Mucosa of gallbladder (tissue), 1 donor: ENCODE results near the gene LTB4R. TPM values are rescaled to one million over a fixed set of nuclear protein-coding genes. Genes with fewer than 3 reads are reported as not detected.
"Not testable (repeated sequence)": the region's sequence is repeated elsewhere in the genome, so short reads cannot be mapped to it uniquely, and the experiment has no call there.

Experiments used
- DNase-seq: peaks from one replicate; pipeline ENCODE4 v3.0.0-alpha.2; 2020; ENCODE audit warnings: low spot score
- total RNA-seq: library from RNA; stranded (reverse); gene quantifications from one replicate; pipeline ENCODE4 v1.2.1, GENCODE V29; 2021
- donor health status: DM: no; HTN: no; CAD: no.

The LTB4R gene
- total RNA-seq, 1 donor from 2014 or later = 6.5 TPM

DNA sequence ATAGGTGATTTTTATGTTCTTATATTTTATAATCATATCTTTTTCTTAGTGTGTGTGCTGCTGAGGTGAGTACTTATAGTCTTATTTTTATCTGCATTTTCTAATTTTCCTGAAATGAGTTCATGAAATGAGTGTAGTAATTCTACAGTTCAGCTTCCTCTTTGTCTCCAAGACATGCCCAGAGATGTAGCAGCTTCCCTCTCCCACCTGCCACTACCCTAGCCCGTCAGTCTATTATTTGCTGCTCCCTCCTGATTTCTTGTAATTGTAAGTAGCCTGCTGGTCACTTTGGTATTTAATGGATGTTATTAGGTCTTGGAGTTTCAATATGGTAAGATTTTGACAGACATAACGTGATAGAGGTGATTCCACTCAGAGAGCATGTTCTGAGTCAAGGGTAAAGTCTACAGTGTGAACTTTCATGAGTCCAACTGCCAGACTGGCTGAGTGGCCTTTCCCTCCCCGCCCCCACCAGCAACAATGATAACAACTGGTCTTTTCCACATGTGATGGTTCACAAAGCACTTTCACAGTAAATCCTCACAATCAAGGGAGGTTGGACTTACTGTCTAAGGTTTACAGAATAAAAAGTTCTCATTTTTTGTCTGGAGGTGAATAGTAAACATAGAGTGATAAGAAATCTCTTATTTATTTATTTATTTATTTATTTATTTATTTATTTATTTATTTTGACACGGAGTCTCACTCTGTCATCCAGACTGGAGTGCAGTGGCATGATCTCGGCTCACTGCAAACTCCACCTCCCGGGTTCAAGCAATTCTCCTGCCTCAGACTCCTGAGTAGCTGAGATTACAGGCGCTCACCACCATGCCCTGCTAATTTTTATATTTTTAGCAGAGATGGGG, 32.7 kb downstream of the LTB4R start:
- no peak for DNase-seq

DNA sequence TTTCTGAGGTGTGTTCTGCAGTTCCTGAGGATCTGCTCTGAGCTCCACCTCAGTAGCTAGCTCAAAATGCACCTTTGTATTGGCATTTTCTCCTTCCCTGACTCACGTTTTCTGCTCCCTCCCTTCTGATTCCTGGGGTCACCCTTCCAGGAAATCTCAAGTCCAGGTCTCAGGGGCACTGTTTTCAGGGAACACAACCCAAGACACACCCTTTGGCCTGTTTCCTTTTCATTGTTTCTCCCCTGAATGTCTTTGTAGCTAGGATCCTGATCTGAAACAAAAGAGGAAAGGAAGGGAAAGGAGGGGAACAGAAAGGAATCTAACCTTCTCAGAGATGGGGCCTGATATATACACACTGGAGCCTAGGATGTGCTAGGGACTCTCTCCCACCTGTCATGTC, 35.8 kb downstream of the LTB4R start:
- DNase-seq = no peak

DNA sequence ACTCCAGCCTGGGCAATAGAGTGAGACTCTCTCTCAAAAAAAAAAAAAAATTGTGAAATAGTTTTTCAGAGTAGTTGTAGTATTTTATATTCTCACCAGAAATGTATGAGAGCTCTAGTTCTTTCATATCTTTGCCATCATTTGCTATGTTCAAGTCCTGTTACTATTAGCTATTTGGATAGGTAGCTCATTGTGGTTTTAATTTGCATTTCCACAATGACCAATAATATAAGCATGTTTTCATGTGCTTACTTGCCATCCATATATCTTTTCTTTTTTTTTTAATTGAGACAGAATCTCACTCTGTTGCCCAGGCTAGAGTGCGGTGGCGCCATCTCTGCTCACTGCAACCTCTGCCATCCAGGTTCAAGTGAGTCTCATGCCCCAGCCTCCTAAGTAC, 36.9 kb downstream of the LTB4R start:
- DNase-seq = no peak

DNA sequence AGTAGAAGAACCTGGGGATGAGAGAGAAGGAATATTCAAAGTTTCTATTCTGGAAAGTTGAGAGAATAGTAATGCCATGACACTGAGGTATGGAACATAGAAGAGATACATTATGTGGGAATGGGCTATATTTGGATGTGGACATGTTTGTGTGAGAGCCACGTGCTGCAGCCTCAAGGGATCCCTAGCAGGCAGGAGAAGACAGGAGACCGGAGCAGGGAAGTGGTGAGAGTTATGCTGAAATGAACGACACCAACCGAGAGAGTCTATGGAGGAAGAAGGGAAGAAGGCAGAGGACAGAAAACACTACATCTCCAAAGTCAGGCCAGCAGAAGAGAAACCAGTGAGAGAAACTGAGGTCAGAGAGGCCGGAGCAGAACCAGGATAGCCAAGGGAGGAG, 38.4 kb downstream of the LTB4R start:
- no peak for DNase-seq

DNA sequence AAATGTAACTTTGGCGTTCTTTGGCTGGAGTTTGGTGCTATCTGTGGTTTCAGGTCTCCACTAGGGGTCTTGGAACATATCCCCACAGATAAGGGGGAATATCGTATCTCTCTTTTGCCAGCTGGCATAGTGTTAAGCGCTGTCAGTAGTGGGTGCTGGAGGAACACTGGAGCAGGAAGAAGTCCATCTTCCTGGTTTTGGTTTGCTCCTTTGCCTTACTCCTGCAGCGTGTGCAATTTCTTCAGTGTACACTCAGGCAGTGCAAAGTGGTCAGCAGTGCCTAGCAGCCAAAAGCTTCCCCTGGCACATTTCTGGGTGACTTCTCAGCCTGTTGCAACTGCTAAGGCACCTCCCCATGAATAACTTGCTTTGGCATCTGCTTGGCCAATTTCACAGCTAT, 40.2 kb downstream of the LTB4R start:
- DNase-seq = no peak

DNA sequence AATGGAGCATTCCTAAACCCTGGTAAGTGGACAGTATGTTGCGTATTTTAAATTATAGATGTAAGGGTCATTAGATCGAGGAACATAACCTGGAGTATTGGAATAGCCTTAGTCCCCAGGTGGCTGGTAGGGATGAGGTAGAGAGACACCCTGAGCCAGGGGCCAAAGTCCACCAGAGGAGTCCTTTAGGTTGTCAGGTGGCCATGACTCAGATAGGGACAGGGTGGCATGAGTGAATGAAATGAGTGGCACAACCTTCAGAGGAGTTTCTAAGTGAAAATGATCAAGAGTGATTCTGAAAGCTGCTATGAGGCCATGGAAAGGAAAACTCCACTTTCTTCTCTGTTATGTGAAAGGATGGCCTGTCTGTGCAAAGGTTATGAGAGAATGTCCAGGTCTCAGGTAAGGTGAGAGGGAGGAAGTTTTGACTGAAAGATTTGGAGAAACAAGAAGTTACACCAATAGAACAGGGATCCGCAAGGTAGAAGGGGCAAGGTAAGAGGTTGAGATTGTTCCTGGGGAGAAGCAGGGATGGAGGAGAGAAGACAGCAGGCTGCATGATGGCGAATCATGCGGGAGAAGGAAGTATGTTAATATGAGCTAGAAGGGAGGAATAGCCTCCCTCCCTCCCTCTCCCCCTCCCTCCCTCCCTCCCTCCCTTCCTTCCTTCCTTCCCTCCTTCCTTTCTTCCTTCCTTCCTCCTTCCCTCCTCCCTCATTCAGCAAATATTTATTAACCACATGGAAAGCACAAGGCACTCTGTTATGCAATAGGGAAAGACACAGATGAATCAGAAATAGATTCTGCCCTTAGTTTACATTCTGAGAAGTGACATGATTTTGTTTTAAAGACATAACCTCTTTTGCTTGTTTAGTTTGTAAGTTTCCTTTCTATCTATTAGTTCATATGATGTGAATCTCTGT, 42.5 kb downstream of the LTB4R start:
- DNase-seq = peak; percentile 87

DNA sequence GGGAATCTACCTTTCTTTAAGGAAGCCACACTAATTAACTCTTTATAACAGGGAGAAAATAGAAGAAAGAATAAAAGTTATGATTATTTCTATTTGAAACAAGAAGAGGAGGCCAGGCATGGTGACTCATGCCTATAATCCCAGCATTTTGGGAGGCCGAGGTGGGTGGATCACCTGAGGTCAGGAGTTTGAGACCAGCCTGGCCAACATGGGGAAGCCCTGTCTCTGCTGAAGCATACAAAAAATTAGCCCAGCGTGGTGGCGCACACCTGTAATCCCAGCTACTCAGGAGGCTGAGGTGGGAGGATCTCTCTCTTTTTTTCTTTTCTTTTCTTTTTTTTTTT, 43.2 kb downstream of the LTB4R start:
- DNase-seq = not testable (repeated sequence)

DNA sequence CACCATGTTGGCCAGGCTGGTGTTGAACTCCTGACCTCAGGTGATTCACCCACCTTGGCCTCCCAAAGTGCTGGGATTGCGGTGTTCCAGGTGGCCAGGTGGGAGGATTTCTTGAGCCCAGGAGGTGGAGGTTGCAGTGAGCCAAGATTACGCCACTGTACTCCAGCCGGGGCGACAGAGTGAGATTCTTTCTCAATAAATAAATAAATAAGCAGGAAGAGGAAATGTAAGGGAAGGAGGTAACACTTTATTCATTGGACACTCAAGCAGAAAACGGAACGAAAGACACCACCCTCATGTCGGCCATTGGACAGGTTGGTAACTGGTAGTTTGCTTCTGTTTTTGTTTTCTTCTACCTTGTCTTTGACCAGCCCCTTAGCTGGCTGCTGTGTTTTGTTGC, 43.7 kb downstream of the LTB4R start:
- DNase-seq = no peak

DNA sequence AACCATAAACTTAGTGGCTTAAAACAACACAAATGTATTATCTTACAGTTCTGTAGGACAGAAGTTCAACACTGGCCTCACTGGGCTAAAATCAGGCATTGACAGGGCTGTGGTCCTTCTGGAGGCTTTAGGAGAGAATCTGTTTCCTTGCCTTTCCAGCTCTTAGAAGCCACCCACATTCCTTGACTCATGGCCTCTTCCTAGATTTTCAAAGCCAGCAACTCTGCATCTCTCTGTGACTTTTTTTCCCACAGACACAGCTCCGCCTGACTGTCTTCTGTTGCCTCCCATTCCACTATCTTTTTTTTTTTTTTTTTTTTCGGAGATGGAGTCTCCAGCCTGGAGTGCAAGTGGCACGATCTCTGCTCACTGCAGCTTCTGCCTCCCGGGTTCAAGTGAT, 44.9 kb downstream of the LTB4R start:
- DNase-seq = no peak

DNA sequence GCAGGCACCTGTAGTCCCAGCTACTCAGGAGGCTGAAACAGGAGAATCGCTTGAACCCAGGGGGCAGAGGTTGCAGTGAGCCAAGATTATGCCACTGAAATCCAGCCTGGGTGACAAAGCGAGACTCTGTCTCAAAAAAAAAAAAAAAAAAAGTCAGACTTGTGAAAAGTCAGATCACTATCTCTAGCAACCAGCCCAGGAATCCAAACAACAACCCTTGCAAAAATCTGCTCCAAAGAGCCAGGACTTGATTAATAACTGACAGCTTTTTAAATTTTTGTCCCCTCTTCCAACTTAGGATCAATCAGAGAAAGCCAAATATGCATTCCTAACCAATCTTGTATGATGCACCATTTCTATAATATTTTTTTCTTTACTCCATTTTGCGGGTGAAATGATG, 49.0 kb downstream of the LTB4R start:
- no peak for DNase-seq

DNA sequence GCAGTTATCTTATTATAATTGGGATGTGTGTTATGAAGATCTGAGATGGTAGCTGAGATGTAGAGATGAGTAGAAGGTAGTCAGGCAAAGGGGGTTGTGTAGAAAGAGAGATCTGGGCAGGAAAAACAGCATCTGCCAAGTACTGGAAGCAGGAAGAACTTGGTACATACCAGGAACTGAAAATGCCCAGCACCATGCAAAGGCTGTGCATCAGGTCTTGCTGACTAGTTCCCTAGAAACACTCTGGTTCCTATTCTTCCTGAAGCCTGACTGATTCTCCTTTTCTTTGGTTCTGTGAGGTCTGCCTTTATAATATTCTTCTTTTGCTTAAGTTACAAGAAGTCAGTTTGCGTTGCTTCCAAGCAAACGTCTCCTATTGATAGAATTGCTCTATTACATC, 50.0 kb downstream of the LTB4R start:
- no peak for DNase-seq

DNA sequence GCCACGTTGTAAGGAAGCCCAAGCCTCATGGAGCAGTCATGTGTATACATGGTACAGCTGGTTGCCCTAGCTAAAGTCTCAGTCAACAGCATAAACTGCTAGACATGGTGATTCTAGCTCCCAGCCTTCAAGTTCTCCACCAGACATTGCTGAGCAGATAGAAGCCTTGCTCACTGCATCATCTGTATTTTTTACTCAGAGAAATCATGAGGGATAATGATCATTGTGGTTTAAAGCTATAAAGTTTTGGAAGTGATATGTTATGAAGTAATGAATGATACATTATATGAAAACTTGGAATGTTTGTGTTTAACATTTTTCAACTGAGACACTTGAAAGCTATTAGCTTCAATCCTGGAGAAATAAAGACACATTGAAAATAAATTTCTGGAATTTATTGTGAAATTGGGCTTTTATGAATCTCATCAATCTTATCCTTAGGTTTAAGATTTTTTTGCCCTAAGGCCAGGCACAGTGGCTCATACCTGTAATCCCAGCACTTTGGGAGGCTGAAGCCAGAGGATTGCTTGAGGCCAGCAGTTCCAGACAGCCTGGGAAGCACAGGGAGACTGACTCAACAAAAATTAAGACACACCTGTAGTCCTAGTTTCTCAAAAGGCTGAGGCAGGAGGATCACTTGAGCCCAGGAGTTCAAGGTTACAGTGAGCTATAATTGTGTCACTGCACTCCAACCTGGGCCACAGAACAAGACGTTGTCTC, 51.1 kb downstream of the LTB4R start:
- no peak for DNase-seq

DNA sequence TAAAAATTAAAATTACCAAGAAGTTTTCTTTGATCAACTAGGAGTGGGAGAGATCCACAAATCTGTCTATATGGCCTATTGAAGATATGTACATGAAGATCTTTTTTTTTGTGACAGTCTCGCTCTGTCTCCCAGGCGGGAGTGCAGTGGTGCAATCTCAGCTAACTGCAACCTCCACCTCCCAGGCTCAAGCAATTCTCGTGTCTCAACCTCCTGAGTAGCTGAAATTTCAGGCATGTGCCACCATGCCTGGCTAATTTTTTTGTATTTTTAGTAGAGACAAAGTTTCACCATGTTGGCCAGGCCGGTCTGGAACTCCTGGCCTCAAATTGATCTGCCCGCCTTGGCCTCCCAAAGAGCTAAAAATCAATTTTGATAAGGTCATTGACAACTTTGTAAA, 52.1 kb downstream of the LTB4R start:
- no peak for DNase-seq

DNA sequence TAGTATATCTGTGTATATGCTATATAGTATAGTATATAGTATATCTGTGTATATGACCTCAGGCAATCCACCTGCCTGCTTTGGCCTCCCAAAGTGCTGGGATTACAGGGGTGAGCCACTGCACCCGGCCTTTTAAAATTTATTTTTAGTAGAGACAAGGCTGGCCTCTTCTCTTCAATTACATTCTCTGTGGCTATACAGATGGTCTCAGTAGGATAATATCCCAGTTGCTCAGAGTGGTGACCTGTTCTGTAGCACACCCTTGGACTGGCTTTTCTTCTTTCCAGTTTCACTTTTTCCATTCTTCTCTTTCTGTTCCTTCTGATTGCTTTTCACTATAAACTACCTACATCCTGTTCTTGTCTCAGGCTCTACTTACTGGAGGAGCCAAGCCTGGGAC, 53.5 kb downstream of the LTB4R start:
- no peak for DNase-seq

DNA sequence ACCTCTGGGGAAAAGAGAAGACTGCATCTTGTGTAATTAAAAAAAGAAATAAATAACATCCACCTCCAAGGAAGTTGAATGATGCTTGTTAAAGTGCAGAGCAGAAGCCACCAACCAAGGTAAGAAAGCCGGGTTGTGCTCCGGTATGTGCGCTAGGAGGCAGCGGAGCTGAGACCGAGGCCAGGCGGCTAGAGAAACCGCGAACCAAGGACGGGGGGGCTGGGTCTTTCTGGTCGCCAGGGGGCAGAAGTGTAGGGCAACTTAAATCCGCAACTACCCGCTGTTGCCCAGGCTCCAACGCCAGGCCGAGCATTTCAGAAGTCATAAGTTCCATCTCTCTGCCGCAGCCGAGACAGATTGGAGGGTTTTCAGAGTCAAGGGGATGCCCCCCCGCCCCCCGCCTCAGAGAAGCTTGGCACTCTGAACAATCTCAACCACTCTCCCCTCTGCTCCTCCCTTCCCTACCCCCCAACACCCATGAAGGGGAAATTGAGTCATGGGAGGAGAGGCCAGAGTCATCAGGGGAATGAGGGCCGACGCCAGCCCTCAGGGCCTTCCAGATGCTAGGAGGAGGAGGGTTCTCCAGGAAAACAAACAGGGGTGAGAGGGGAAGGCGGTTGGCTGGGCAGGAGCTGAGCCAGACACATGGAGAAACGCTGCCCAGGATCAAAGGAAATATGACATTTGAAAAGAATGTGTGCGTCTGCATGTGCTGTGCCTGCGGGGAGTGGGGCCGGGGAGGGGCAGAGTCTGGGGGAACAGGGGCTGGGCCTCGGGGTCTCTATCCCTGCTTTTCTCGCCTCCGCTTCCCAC, 54.5 kb downstream of the LTB4R start:
- peak; percentile 87 for DNase-seq

DNA sequence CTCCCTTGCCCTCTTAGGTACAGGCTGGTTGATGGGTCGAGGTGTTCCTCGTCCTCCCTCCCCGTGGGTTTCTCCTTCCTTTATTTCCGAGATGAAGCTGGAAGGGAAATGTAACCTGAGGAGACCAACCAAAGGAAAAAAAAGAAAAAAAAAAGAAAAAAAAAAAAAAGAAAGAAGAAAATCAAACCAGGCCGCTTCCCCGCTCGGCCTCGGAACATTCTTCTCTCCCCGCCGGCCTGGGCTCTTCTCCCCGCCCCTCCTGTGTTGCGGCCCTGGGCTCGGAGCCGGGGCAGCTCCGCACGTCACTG, 55.1 kb downstream of the LTB4R start:
- no peak for DNase-seq

DNA sequence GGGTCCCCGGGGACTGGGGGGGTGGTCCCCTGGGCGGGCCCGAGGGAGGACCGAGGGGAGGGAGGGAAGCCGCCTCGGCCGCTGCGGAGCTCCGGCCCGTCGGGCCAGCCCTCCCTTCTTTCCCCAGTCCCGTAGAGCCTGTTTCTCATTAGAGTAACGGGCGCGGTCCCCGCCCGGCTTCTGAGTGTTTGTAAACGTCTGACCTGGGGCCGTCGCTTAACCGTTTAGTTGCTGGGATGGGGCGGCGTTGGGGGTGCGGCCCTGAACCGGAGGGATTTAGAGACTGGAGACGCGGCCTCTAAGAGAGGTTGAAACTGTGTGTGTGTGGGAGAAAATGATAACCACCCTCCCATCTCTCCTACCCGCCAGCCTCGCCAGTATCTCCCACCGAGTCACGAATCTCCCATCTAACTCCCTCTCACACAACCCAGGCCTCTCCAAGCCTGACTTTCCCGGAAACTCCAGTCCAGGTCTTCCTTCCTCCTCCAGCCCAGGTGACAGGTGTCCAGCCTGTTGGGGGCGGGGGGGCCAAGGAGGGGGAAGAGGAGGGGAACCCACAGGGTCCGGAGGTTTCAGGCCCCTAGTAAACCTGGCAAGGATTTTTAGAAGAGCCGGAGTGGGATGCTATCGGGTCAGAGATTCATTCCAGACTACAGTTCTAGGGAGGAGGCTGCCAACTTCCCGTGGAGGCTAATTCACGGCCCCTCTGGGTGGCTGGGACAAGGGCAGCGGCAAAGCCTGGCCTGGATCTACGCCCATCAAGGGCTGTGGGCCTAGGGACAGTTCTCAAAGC, 55.6 kb downstream of the LTB4R start:
- DNase-seq = peak; percentile 93
